Stimulated activated CD8-positive, alpha-beta memory T cell treated with anti-CD3 and anti-CD28 coated beads, Interleukin-15, amount 100 ng/mL, for 48 hours (primary cell): ENCODE data around the gene IDNK.
"Not testable (repeated sequence)": the region's sequence is repeated elsewhere in the genome, so short reads cannot be mapped to it uniquely, and the experiment has no call there.

ENCODE experiments used
- DNase-seq, 2 donors: peaks; one replicate each; pipeline ENCODE4 v3.0.0-alpha.2; 2020; ENCODE audit warnings: low read depth in 2 of 2

IDNK gene

DNA sequence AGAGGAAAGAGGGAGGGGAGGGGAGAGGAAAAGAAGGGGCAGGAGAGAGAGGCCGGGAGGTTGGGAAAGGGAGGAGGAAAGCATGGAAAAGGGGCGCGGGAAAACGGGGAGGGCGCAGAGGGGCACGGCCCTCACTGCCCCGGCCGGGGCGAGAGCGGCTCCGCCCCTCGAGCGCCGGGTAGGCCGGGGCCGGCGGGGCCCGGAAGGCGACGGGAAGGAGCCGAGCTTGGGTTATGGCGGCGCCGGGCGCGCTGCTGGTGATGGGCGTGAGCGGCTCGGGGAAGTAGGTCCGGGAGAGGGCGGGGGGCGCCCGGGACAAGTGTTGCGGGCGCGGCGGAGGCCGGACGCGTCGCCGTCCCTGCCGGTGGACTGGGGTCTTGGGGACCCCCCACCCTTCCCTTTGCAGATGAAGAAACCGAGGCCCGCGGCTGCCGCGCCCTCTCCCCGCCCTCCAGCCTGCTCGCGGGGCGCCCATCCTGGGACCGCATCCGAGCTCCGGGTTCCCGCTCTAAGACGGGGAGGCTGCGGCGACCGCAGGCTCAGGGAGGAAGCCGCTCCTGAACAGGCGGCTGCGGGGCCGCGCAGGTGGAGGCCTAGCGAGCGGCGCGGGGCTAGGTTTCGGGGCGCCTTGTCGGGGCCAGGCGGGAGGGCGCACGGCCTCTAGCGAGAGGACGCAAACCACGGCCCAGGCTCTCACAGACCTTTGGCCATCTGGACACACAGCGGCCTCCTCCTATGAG is at the start of gene IDNK:
IDNK (plus strand) TSS at position 205 of the 740 bp plus-strand sequence; CDS start at position 234, 29 bp downstream.
- DNase-seq: peak; percentile 33 to 43

DNA sequence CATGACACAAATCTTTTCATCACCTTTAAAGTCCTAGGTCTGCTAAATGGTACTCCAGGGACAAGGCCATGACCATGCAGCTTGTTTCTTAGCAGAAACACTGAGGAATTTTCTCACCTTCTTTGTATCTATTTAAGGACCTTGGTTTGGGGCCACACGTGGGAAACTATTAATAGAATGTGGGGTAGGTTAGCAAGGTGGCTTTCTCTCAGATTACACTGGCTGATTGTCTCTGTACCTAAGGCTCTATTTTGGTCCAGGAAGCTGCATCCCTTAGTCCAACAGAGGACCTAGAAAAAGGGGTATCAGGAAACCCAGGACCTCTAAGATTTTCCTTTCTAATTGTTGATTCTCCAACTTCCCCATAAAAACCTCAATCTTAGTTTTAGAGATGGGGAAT is 48.5 kb upstream of the IDNK start:
- DNase-seq: no peak

DNA sequence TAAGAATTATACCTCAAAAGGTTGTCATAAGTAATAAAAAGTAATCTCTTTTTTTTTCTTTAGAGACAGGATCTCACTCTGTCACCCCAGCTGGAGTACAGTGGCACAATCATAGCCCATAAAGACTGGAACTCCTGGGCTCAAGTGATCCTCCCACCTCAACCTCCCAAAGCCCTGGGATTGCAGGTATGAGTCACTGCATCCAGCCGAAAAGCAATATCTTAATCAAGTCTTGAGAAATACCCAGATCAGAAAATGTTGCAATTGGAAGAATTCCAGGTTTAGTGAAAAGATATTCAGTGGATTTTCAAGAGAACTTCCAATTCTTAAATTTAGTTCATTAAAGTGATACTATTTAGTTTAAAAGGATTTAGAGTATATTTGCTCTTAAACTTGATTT is 40.9 kb upstream of the IDNK start:
- no peak for DNase-seq

DNA sequence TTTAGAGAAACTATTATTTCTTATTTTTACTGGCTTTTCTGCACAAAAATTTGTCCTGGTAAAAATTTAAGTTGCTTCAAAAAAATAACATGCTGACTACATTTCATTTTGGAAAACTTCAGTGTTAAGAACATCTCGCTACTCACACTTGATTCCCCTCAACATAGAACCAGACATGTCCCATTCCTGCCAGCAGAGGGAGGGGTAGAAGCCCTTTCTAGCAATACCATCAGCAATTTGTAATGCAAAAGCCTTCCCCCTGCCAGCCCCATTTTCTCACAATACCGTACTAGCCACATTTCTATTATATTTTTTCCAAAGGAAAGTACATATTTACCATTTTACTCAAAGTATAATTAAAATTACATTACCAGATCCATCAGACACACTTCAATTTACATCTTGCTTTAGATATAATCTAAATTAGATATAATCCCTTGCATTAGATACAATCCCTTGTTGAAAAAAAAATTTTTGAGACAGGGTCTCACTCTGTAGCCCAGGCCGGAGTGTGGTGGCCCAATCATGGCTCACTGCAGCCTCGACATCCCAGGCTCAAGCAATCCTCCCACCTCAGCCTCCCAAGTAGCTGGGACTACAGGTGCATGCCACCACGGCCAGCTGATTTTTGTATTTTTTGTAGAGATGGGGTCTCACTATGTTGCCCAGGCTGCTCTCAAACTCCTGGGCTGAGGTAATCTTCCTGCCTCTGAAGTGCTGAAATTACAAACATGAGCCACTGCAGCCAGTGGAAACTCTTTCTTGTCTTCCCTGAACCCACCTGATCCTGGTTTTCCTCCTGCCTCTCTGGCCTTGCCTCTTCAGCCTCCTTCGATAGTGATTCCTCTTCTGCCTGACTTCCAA is 39.6 kb upstream of the IDNK start:
- peak in 1 of 2 donors; percentile 3 for DNase-seq

DNA sequence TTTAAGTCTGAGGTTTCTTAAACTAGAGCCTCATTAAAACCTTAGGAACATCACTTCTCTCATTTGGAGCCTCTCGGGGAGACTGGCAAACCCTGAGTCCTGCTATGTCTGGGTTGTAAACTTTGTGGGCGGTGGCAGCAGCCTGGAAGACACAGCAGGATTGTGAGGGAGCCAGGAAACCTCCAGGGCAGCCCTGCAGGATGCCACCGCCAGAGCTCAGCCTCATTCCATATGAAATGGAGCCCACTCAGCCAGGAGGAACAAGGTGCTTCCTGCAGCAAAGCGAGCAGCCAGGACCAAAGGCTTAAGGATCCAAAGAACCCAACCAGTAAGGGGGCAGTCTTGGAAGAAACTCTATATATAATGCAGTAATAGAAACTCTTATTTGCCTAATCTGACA is 37.9 kb upstream of the IDNK start:
- DNase-seq: no peak

DNA sequence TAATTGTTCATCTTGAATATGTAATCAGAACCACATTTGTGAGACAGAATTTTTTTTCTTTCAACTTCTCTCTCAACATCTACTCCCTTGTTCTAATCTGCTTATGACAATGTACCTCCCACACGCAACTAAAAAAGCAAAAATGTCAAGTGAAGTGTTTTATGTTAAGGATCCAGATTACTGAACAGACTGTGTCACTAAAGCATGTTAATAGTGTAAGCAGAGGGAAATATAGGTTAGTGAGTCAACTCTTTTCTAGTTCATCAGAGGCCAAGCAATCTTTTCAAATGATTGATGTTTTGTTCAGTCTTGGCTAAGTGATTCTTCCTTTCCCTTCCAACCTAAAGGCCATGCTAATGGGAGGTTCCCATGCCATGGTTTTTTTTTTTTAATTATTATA is 34.7 kb upstream of the IDNK start:
- DNase-seq: no peak

DNA sequence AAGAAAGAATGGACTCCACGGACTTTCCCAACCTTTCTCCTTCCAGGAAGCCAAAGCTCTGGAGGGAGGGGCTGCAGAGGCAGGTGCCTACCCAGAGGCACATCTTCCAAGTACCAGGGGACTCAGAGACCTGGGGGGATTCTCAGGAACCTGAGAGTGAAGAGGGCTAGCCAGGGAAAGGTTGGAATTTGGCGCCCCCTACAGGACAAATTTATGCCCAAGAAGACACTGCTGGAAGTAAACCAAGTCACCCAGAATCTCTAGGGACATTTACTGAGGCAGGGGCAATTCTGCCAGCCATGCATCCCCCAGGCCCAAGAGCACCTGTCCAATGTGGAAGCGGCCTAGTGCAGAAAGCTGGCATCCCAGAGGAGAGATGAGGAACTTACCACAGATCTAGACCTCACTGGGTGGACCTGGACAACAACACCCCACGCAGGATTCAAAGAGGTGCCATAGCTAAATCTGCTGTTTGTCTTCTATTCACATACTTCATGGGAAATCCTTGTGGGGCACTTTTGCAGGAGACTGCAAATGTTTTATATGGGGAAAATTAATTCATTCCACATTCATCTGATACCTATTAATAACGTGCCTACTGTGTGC is 25.9 kb upstream of the IDNK start:
- peak in 1 of 2 donors; percentile 4 for DNase-seq

DNA sequence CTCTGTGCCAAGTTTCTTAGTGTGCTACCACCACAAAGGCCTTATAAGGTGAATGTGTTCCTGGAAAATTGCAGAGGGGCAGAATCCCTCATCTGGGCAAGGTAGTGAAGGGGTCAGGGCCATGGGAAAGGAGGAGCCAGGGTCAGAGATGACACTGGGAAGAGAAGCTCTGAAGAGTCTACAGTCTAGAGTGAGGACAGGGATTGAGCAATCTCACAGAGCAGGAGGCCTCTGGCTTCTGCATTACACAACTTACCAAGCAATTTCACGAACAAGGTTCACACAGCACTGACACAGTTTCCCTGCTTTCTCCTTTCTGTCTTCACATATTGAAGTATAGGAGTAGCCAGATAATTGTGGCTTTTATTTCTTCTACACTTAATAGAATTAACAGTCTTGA is 24.5 kb upstream of the IDNK start:
- no peak for DNase-seq

DNA sequence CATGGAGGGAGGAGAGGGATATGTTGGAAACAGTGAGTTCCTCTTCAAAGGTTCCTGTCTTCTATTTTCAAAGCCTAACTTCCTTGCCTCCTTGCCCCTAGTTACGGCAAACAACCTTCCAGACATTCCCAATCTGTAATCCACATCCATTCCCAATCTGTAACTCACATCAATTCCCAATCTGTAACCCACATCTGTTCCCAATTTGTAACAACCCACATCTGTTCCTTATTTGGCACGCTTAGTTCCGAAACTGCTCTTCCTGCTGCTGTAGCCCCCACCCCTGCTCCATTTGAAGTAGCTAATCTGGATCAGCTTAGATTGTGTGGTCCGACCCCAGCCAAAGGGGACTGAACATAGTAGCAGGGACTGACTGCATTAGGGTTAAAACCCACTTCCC is 23.9 kb upstream of the IDNK start:
- DNase-seq: no peak

DNA sequence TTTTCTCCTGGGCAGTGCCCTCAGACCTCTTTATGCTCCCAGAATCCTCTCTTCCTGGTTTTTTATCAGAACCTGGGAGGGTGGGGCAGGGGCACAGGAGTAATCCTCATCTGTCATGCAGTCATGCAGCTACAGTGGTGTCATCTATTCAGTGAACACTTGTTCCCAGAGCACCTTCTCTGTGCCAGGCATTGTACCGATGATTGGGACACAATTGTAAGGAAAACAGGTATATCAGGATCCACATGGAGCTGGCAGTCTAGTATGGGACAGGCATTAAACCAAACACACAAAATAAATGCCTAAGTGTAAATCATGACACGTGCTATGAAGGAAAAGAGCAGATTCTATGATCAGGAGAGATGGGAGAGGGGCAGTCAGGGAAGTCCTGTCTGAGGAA is 21.5 kb upstream of the IDNK start:
- DNase-seq: no peak

DNA sequence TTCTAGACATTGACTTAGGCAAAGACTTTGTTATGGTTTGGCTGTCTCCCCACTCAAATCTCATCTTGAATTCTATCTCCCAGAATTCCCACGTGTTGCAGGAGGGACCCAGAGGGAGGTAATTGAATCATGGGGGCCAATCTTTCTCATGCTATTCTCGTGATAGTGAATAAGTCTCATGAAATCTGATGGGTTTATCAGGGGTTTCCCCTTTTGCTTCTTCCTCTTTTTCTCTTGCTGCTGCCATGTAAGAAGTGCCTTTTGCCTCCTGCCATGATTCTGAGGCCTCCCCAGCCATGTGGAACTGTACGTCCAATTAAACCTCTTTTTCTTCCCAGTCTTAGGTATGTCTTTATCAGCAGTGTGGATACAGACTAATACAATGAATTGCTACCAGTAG is 15.3 kb upstream of the IDNK start:
- DNase-seq: not testable (repeated sequence)

DNA sequence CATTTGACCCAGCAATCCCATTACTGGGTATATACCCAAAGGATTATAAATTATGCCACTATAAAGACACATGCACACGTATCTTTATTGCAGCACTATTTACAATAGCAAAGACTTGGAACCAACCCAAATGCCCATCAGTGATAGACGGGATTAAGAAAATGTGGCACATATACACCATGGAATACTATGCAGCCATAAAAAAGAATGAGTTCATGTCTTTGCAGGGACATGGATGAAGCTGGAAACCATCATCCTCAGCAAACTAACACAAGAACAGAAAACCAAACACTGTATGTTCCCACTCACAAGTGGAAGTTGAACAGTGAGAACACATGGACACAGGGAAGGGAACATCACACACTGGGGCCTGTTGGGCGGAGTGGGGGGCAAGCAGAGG is 9.6 kb upstream of the IDNK start:
- not testable (repeated sequence) for DNase-seq

DNA sequence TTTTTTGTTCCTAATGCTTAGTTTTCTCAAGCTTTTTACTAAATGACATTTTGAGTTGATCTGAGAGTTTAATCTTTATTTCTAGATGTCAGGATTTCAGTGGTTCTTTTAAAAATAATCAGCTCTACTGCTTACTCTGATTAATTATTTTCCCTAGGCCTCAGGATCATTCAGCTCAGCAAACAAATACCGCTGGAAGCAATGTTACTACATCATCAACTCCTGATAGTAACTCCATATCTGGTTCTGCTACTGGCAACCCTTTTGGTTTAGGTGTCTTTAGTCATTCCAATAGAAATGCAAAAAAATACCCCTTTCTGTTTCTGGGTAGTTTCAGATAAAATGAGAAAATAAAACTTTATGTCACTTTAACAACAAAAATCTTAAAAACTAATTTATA is 5.6 kb upstream of the IDNK start:
- DNase-seq: no peak

DNA sequence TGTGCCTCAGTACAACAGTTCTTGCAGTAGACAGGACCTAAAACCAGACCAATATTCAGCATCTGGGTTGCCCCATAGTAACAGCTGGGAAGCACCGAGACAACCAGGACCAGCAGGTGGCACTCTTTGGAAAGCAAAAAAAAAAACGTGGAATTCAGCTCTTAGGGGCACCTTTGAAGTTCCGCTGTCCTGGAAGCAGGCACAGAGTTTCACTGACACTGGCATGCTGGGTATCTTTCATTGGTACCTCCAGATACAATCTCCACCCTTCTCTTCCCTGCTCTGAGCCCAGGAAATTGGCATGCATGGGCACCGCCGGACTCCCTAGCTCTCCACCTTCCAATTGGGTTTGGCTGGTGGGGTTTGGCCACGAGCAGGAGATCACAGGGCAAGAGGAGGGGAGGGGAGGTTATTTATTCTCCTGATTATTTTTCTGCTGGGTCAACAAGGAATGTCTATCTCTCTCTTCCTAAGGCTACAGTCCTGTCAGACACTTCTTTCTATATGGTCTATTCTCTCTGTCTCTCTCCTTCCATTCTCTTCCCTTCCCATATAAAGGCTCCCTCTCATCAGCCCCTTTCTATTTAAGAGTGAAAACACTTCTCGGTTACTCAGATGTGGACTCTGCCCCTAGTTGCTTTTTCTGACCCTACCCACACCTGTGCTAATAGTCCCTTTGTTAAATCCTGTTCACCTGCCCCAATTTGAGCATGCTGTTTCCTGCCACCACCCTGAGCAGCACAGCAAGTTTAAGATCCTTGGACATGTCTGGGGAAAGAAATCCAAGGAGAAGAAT is 1.9 kb upstream of the IDNK start:
- DNase-seq: no peak

DNA sequence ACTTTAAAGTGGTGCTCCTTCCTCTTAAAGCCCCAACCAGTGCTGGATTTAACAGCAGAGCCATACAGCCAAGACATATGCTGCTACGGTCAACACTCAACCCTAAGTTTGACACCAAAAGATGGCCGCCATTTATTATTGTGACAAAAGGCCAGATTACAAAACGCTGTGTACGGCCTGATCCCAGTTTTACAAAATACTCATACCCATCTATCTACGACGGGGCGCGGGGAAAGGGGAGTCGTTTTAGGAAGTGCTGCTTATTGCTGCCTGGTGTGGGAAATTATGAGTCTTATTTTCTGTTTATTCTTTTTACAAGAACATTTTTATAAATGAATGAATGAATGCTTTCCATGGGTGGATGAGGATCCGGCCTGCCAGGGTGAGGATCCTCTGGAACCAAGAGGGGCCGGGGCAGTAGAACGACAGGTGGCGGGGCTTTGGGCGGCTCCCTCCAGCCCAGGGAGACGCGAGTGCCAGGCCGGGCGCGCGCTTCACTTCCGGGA is 457 bp upstream of the IDNK start:
- DNase-seq: peak in 1 of 2 donors; percentile 47

DNA sequence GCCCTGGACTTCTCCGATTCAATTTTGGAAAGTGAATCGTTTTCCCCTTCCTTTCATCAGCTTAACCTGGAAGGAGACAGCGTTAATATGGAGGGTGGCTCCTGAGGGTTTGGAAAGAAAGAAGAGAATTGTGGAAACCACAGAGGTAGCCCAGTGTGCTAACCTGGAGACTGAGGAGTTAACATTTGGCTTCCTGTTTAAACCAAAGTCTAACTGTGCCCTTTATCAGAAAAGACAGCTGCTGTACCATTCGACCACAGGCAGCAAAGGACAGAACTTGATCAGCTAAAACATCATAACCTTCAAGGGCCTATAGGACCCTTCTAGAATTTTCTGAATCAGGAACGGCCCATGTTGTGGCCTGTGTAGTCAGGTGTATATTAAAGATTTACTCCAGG is 735 bp downstream of the IDNK start:
- DNase-seq: no peak

DNA sequence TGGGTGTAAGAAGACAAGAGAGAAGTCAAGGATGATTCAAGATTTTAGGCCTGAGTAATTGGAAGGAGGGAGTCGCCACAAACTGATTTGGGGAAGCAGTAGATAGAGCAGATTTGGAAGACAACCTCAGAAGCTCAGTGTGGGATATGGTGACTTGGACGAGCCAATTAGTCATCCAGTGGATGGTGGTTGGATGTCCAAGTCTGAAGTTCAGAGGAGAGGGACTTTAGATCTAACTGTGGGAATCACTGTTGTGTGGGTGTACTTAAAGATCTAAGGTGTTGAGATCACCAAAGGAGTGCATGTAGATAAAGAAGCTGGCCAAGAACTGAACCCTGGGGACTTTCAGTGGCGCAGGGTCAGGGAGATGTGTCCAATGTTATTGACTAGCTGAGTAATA is 2.2 kb downstream of the IDNK start:
- DNase-seq: no peak

DNA sequence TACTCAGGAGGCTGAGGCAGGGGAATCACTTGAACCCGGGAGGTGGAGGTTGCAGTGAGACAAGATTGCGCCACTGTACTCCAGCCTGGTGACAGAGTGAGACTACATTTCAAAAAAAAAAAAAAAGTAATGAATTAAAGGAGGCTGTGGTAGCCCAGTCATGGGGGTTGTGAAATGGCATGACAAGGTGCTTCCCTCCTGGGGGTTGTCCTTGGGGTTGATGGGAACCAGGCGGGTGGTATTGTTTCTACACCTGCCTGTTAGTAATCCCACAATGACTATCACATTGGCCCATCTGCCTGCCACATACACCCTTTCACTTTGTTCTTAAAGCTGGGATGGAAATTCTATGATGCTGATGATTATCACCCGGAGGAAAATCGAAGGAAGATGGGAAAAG is 5.6 kb downstream of the IDNK start:
- DNase-seq: no peak

DNA sequence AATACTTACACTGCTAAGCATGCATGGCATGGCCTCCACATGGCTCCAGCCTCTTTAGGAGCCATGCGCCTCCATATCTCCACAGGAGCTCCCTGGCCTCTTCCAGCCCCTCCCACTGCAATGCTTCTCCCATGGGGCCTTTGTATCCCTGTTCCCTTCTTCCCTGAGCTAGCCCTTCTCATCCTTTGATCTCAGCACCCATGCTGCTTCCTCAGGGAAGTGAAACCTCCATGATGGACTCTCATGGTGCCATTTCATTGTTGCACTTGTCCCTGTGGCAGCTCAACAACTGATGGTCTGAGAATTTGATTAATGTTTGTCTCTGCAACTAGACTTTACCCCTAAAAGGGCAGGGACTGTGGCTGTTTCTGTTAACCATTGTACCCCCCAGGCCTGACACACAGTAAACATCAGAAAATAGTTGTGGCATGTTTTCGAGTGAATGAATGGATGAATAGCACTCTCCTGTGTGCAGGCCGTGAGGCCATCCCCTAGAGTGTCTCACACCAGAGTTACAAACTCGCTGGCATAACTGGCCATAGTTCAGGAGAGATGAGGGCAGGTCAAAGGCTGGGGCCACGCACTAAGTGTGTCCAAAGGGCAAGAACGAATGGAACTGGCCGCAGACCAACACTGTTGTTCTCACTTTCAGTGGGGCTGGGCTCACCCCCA is 6.6 kb downstream of the IDNK start:
- DNase-seq: no peak

DNA sequence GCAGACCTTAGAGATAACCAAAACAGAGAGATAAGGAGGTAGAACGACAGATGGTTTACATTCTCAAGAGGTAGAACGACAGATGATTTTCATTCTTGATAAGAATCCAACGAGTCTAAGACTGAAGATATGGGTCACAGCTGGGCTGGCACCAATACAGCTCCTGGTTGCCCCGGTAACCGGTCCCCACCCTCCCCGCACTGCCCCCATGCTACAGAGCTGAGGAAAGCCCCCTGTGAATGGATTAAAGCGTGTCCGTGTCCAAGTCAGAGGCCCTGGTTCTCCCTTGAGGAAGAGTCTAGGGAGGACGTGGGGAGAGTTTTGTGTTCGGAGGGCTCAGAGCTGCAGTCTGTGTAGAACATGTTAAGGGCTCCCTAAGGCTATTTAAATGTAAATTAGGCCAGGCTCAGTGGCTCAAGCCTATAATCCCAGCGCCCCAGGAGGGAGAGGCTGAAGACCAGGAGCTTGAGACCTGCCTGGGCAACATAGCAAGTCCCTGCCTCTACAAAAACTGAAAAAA is 8.1 kb downstream of the IDNK start:
- no peak for DNase-seq

DNA sequence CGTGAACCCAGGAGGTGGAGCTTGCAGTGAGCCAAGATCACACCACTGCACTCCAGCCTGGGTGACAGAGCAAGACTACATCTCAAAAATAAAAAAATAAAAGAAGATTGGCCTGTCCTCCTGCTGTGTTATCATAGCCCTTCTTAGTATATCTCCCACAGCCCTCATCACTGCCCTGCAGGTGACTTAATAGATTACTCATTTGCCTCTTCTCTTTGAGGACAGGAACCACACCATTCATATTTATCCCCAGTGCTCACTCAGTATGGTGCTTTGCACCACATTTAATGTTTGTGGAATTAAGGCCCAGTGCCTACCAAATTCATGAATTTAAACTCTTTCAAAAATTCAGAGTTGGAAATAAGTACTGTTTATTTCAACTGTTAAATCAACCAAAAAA is 10.3 kb downstream of the IDNK start:
- DNase-seq: no peak
